Measurements from ENCODE around the gene DAB2. TPM values are rescaled to one million over a fixed set of nuclear protein-coding genes. Genes with fewer than 3 reads are reported as not detected.

The DAB2 gene
- polyA plus RNA-seq, 1 experiment = 206 TPM

GRCh38 chr5:39369123-39369815, 55.5 kb downstream of the DAB2 start:
- no peak for TF ChIP-seq CTCF (IDR thresholded peaks at IDR 0.05; ENCODE audit: low read depth, low read length)
- ChIA-PET POLR2A (interaction anchor here (0.9 kb wide), 1 partner anchor 30 kb away, joined by 3 read pairs; no protein-coding TSS in a partner anchor), CTCF (interaction anchor here (1.6 to 2.6 kb wide), 2 partner anchors 179 to 201 kb away, joined by 4 to 8 read pairs; no protein-coding TSS in a partner anchor)
- Histone ChIP-seq H3K27ac (ENCODE audit: low read depth, low read length) (no peak overlapping the region), H3K27me3 (ENCODE audit: control insufficient read depth, insufficient read depth, low read length) (no peaks in the 10 kb centered on the region), H3K9me3 (ENCODE audit: control insufficient read depth, insufficient read depth, low read length) (no peaks in the 10 kb centered on the region), H3K4me3 (ENCODE audit: low read depth, low read length) (no peak overlapping the region)
- DNase-seq (ENCODE audit: low read depth, low spot score) = no peak

GRCh38 chr5:39368116-39368515, 56.7 kb downstream of the DAB2 start:
- H3K27ac ChIP-seq (ENCODE audit: low read depth, low read length) = no peak overlapping the region

GRCh38 chr5:39367711-39368110, 57.1 kb downstream of the DAB2 start:
- CTCF ChIA-PET = interaction anchor here (1.3 to 2.6 kb wide), 2 partner anchors 8 to 180 kb away, joined by 3 to 8 read pairs; no protein-coding TSS in a partner anchor

More at GRCh38 chr5:39368116-39368515, 56.7 kb downstream of the DAB2 start:
- H3K9me3 ChIP-seq (ENCODE audit: control insufficient read depth, insufficient read depth, low read length) = no peaks in the 10 kb centered on the region
- TF ChIP-seq CTCF (IDR thresholded peaks at IDR 0.05; ENCODE audit: low read depth, low read length) = no peak
- DNase-seq (ENCODE audit: low read depth, low spot score) = no peak
- H3K27me3 ChIP-seq (ENCODE audit: control insufficient read depth, insufficient read depth, low read length) = no peaks in the 10 kb centered on the region
- ChIA-PET CTCF (interaction anchor here (1.3 to 2.6 kb wide), 3 partner anchors 8 to 203 kb away, joined by 3 to 8 read pairs (median 4); no protein-coding TSS in a partner anchor), POLR2A (interaction anchor here (0.9 kb wide), 1 partner anchor 31 kb away, joined by 3 read pairs; no protein-coding TSS in a partner anchor)
- no peak overlapping the region for H3K4me3 ChIP-seq (ENCODE audit: low read depth, low read length)

GRCh38 chr5:39364367-39364766, 60.4 kb downstream of the DAB2 start, which contains the start of gene C9:
Gene C9, minus strand, starts transcription at chr5:39364495. Its CDS starts 31 bp downstream, at chr5:39364464.
- ChIA-PET POLR2A (no interaction called here), CTCF (no interaction called here)
- H3K27me3 ChIP-seq (ENCODE audit: control insufficient read depth, insufficient read depth, low read length) = no peaks in the 10 kb centered on the region
- H3K9me3 ChIP-seq (ENCODE audit: control insufficient read depth, insufficient read depth, low read length) = no peaks in the 10 kb centered on the region
- H3K4me3 ChIP-seq (ENCODE audit: low read depth, low read length) = no peak within 1 kb of the TSS
- H3K27ac ChIP-seq (ENCODE audit: low read depth, low read length) = no peak within 1 kb of the TSS
- TF ChIP-seq CTCF (IDR thresholded peaks at IDR 0.05; ENCODE audit: low read depth, low read length) = no peak
- no peak for DNase-seq (ENCODE audit: low read depth, low spot score)

More at GRCh38 chr5:39367711-39368110, 57.1 kb downstream of the DAB2 start:
- no peaks in the 10 kb centered on the region for H3K27me3 ChIP-seq (ENCODE audit: control insufficient read depth, insufficient read depth, low read length)
- no peaks in the 10 kb centered on the region for H3K9me3 ChIP-seq (ENCODE audit: control insufficient read depth, insufficient read depth, low read length)
- TF ChIP-seq CTCF (IDR thresholded peaks at IDR 0.05; ENCODE audit: low read depth, low read length) = no peak
- POLR2A ChIA-PET = no interaction called here
- no peak overlapping the region for H3K27ac ChIP-seq (ENCODE audit: low read depth, low read length)
- no peak for DNase-seq (ENCODE audit: low read depth, low spot score)
- no peak overlapping the region for H3K4me3 ChIP-seq (ENCODE audit: low read depth, low read length)

- Histone ChIP-seq H3K9me3 (ENCODE audit: control insufficient read depth, insufficient read depth, low read length) (peaks cover 2% of the 10 kb centered on the region; the same call in 1 of the 2 replicates), H3K4me3 (ENCODE audit: low read depth, low read length) (no peak overlapping the region), H3K27me3 (ENCODE audit: control insufficient read depth, insufficient read depth, low read length) (no peaks in the 10 kb centered on the region), H3K27ac (ENCODE audit: low read depth, low read length) (no peak overlapping the region)
- TF ChIP-seq CTCF (IDR thresholded peaks at IDR 0.05; ENCODE audit: low read depth, low read length) = no peak
- CTCF ChIA-PET = no interaction called here
- DNase-seq (ENCODE audit: low read depth, low spot score) = no peak
- POLR2A ChIA-PET = no interaction called here
Observed at GRCh38 chr5:39363217-39363616, 61.6 kb downstream of the DAB2 start.

Measured in AG04450 (cell line).